Gastrocnemius medialis (tissue), 4 donors: ENCODE data around the gene DUSP2. TPM values are rescaled to one million over a fixed set of nuclear protein-coding genes. Genes with fewer than 3 reads are reported as not detected.

Source experiments
- ATAC-seq, 2 donors: fragments of 150-250 bp; one replicate each; pipeline ENCODE4 v1.9.1; 2016
- DNase-seq, 2 donors: peaks; one replicate each; pipeline ENCODE4 v3.0.0-alpha.2; 2019
- H3K27ac ChIP-seq, 4 donors: fragments of 200-600 bp; sonication (generic); 1 replicate in 1 of 4; 2 replicates in 3 of 4; pipeline ENCODE4 v1.5.1; 2016 to 2018; ENCODE audit warnings: mild to moderate bottlenecking in 2 of 4, moderate library complexity in 1 of 4
- H3K27me3 ChIP-seq, 3 donors: fragments of 200-600 bp; sonication (generic) in 2 of 3; 1 replicate in 1 of 3; 2 replicates in 2 of 3; pipeline versions ENCODE4 v1.5.1 to v1.6.0; 2016 to 2019; ENCODE audit warnings: mild to moderate bottlenecking in 1 of 3, moderate library complexity in 1 of 3
- H3K36me3 ChIP-seq, 2 donors: fragments of 200-600 bp; sonication (generic) in 1 of 2; one replicate each; pipeline ENCODE4 v1.5.1; 2017 to 2018
- H3K4me1 ChIP-seq, 2 donors: fragments of 200-600 bp; sonication (generic) in 1 of 2; one replicate each; pipeline ENCODE4 v1.5.1; 2016 to 2017; ENCODE audit warnings: mild to moderate bottlenecking in 2 of 2
- H3K4me3 ChIP-seq, 4 donors: fragments of 200-600 bp; sonication (generic) in 3 of 4; 1 replicate in 1 of 4; 2 replicates in 3 of 4; pipeline ENCODE4 v1.5.1; 2016 to 2019; ENCODE audit warnings: mild to moderate bottlenecking in 2 of 4
- H3K9me3 ChIP-seq, 3 donors: fragments of 200-600 bp; sonication (generic) in 2 of 3; 1 replicate in 1 of 3; 2 replicates in 2 of 3; pipeline ENCODE4 v1.5.1; 2016 to 2019
- CTCF ChIP-seq, 5 experiments: fragments of 450-650 bp in 3 of 5; fragments of 200-600 bp in 2 of 5; sonication (generic) in 2 of 5; IDR thresholded peaks in 4 of 5; conservative IDR thresholded peaks in 1 of 5; 1 replicate in 4 of 5; 2 replicates in 1 of 5; pipeline ENCODE4 v1.5.1; 2016 to 2019; ENCODE audit warnings: antibody characterized with exemption in 5 of 5, mild to moderate bottlenecking in 3 of 5, moderate library complexity in 3 of 5
- POLR2A ChIP-seq, 2 donors: fragments of 450-650 bp; IDR thresholded peaks; one replicate each; pipeline ENCODE4 v1.6.1; 2017; ENCODE audit warnings: antibody characterized with exemption in 2 of 2, mild to moderate bottlenecking in 2 of 2, moderate library complexity in 2 of 2
- in situ Hi-C, 4 donors: fragments of 200-750 bp; cut with MboI; loops; one replicate each; pipeline versions ENCODE4 v1.15.0 to v1.8.0; 2017; ENCODE audit warnings: low sequenced_read_pairs in 4 of 4
- intact Hi-C: fragments of 100-400 bp; cut with DNase I; formaldehyde crosslinking; loops from one replicate; pipeline ENCODE4 v1.15.1; 2023; ENCODE audit warnings: low total_unique reads
- total RNA-seq, 4 donors: library from RNA; depleted of rRNA; stranded (reverse); fragments of >200 nt; gene quantifications; one replicate each; pipeline versions ENCODE4 v1.1.0 to v1.2.3, GENCODE V29; 2016

The DUSP2 gene
- total RNA-seq, 4 donors from 2014 or later = 1.6 to 4.0 (median 2.9) TPM

DNA sequence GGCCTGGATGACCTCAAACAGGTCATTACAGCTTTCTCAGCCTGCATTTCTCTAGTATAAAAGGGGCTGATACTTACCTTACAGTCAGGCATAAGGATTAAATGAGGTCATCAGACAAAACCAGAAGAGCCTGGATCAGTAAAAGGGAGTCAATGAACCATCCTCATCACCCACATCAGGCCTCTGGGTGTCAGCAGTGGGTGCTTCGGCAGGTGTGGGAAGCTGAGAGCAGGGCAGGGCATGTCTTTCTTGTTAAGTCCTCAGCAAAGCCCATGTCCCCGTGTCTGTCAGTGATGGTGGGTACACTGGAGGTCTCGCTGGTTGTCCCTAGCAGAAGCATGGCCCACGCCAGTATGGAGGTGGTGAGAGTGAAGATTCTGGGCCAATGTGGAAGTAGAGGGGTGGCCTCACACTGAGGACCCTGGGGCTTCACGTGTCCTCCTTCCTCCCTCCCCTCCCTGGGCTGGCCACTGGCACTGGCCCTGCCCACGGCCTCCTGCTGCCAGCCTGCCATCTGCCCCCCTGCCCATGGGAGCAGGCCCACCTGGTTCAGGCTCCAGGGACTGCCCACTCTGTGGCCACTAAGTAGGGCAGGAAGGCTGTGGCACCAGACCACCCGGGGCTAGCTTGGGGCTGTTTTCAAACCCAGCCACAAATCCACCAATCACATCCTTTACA, 33.3 kb downstream of the DUSP2 start:
- intact Hi-C loops = no loop called here
- no peak for ATAC-seq
- Histone ChIP-seq H3K27ac (peak overlapping the region; percentile 29 to 69 (median 60)), H3K4me1 (no peaks in the 10 kb centered on the region), H3K4me3 (no peak overlapping the region), H3K9me3 (no peaks in the 10 kb centered on the region), H3K27me3 (peaks cover 16 to 20% (median 18%) of the 10 kb centered on the region in 3 donors), H3K36me3 (no peaks in the 10 kb centered on the region)
- in situ Hi-C loops = loop anchor here in 2 of 4 donors (25.0 kb wide), 1 partner anchor 100 kb away; no protein-coding TSS in a partner anchor
- TF ChIP-seq POLR2A (IDR thresholded peaks at IDR 0.05) (no peak), CTCF (IDR thresholded peaks at IDR 0.05 in 4 of 5, conservative IDR thresholded peaks at IDR 0.05 in 1 of 5) (no peak)
- peak in 1 of 2 donors; percentile 9 for DNase-seq

DNA sequence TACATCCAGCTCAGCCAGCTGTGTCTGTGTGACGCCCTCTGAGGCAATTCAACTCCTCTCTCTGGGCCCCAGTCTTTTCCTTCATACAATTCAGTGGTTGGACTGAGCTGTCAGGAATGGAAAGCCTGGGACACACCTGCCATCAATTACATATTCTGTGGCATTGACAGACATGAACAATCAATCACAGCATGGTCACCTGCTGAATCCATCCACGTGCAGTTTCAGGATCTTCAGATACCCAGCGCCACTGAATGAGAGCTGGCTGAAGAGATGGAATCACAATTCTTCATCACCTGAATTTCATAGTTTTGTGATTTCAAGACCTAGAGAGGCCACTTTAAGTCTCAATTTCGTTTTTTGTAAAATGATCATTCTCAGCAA, 34.0 kb downstream of the DUSP2 start:
- in situ Hi-C loops = loop anchor here in 2 of 4 donors (25.0 kb wide), 1 partner anchor 99 kb away; no protein-coding TSS in a partner anchor
- no peaks in the 10 kb centered on the region for H3K4me1 ChIP-seq
- DNase-seq = peak in 1 of 2 donors; percentile 5

GRCh38 chr2:96110621-96111256, 34.5 kb downstream of the DUSP2 start:
- peak overlapping the region in 3 of 4 donors; percentile 68 to 74 (median 70) for H3K27ac ChIP-seq
- peak in 1 of 2 donors; percentile 10 for DNase-seq

More for the DNA sequence above, 34.0 kb downstream of the DUSP2 start:
- Histone ChIP-seq H3K9me3 (no peaks in the 10 kb centered on the region), H3K4me3 (no peak overlapping the region), H3K36me3 (no peaks in the 10 kb centered on the region), H3K27me3 (peaks cover 14 to 17% (median 17%) of the 10 kb centered on the region in 3 donors), H3K27ac (peak overlapping the region in 1 of 4 donors; percentile 55)
- no peak for TF ChIP-seq POLR2A (IDR thresholded peaks at IDR 0.05)
- TF ChIP-seq CTCF (IDR thresholded peaks at IDR 0.05 in 4 of 5, conservative IDR thresholded peaks at IDR 0.05 in 1 of 5) = no peak
- intact Hi-C loops = no loop called here
- no peak for ATAC-seq

GRCh38 chr2:96109931-96110511, 35.2 kb downstream of the DUSP2 start:
- intact Hi-C loops = no loop called here
- DNase-seq = peak in 1 of 2 donors; percentile 8
- H3K9me3 ChIP-seq = no peaks in the 10 kb centered on the region

More at GRCh38 chr2:96110621-96111256, 34.5 kb downstream of the DUSP2 start:
- Histone ChIP-seq H3K4me1 (no peaks in the 10 kb centered on the region), H3K36me3 (no peaks in the 10 kb centered on the region), H3K9me3 (no peaks in the 10 kb centered on the region), H3K27me3 (peaks cover 10 to 12% (median 11%) of the 10 kb centered on the region in 3 donors), H3K4me3 (no peak overlapping the region)
- TF ChIP-seq POLR2A (IDR thresholded peaks at IDR 0.05) (no peak), CTCF (IDR thresholded peaks at IDR 0.05 in 4 of 5, conservative IDR thresholded peaks at IDR 0.05 in 1 of 5) (no peak)
- in situ Hi-C loops (loop anchor here in 2 of 4 donors (25.0 kb wide), 1 partner anchor 98 kb away; no protein-coding TSS in a partner anchor), intact Hi-C loops (no loop called here)
- no peak for ATAC-seq

More at GRCh38 chr2:96109931-96110511, 35.2 kb downstream of the DUSP2 start:
- TF ChIP-seq POLR2A (IDR thresholded peaks at IDR 0.05) (no peak), CTCF (IDR thresholded peaks at IDR 0.05 in 4 of 5, conservative IDR thresholded peaks at IDR 0.05 in 1 of 5) (no peak)
- Histone ChIP-seq H3K27ac (peak overlapping the region in 3 of 4 donors; percentile 68 to 74 (median 70)), H3K4me1 (no peaks in the 10 kb centered on the region), H3K36me3 (no peaks in the 10 kb centered on the region), H3K27me3 (peaks cover 4 to 5% (median 4%) of the 10 kb centered on the region in 3 donors), H3K4me3 (no peak overlapping the region)
- ATAC-seq = no peak
- in situ Hi-C loops = loop anchor here in 2 of 4 donors (25.0 kb wide), 1 partner anchor 98 kb away; no protein-coding TSS in a partner anchor
